GM19397 (cell line): ENCODE data around the gene ITGA11.

ENCODE experiments used
- ATAC-seq: cut with Tn5 transposase; IDR thresholded peaks from one replicate; pipeline ENCODE4 v1.9.1; 2021; ENCODE audit warnings: mild to moderate bottlenecking, moderate library complexity; ENCODE audit not compliant: unreplicated experiment

Gene ITGA11

GRCh38 chr15:68379058-68379758 lies 52.8 kb downstream of the ITGA11 start:
- ATAC-seq: no peak

GRCh38 chr15:68378595-68378994 lies 53.4 kb downstream of the ITGA11 start:
- no peak for ATAC-seq

- ATAC-seq: no peak
Observed at GRCh38 chr15:68377766-68378165, 54.2 kb downstream of the ITGA11 start.

GRCh38 chr15:68376447-68377060 lies 55.4 kb downstream of the ITGA11 start:
- no peak for ATAC-seq

GRCh38 chr15:68375716-68376220 lies 56.2 kb downstream of the ITGA11 start:
- ATAC-seq: no peak

- ATAC-seq: no peak
Observed at GRCh38 chr15:68375191-68375631, 56.8 kb downstream of the ITGA11 start.

- ATAC-seq: no peak
Observed at GRCh38 chr15:68374168-68374745, 57.7 kb downstream of the ITGA11 start.

- no peak for ATAC-seq
Observed at GRCh38 chr15:68373028-68373427, 58.9 kb downstream of the ITGA11 start.

GRCh38 chr15:68372291-68372811 lies 59.6 kb downstream of the ITGA11 start:
- ATAC-seq: no peak

GRCh38 chr15:68371851-68372250 lies 60.1 kb downstream of the ITGA11 start:
- no peak for ATAC-seq

GRCh38 chr15:68371160-68371559 lies 60.8 kb downstream of the ITGA11 start:
- ATAC-seq: no peak

GRCh38 chr15:68370768-68371151 lies 61.2 kb downstream of the ITGA11 start:
- ATAC-seq: no peak

- ATAC-seq: no peak
Observed at GRCh38 chr15:68369931-68370767, 61.8 kb downstream of the ITGA11 start.

GRCh38 chr15:68368731-68369435 lies 63.1 kb downstream of the ITGA11 start:
- no peak for ATAC-seq

- ATAC-seq: no peak
Observed at GRCh38 chr15:68367992-68368391, 64.0 kb downstream of the ITGA11 start.

- ATAC-seq: no peak
Observed at GRCh38 chr15:68367226-68367625, 64.7 kb downstream of the ITGA11 start.

- ATAC-seq: no peak
Observed at GRCh38 chr15:68366314-68366713, 65.6 kb downstream of the ITGA11 start.

- no peak for ATAC-seq
Observed at GRCh38 chr15:68365770-68366169, 66.2 kb downstream of the ITGA11 start.

GRCh38 chr15:68365140-68365745 lies 66.7 kb downstream of the ITGA11 start:
- ATAC-seq: no peak

- no peak for ATAC-seq
Observed at GRCh38 chr15:68364660-68365035, 67.3 kb downstream of the ITGA11 start.
